ENCODE results near the gene PACRG.
"Not testable (repeated sequence)": the region's sequence is repeated elsewhere in the genome, so short reads cannot be mapped to it uniquely, and the experiment has no call there.

PACRG gene

GRCh38 chr6:162957062-162957461, 229.3 kb downstream of the PACRG start:
- no peak for DNase-seq

- DNase-seq = no peak
These were observed 233.1 kb downstream of the PACRG start for GRCh38 chr6:162960679-162961457.

GRCh38 chr6:162962093-162962492, 234.3 kb downstream of the PACRG start:
- no peak for DNase-seq

GRCh38 chr6:162963861-162964260, 236.1 kb downstream of the PACRG start:
- DNase-seq = no peak

- peak; percentile 79 for DNase-seq
These were observed 236.8 kb downstream of the PACRG start for GRCh38 chr6:162964488-162965140.

GRCh38 chr6:162965366-162965765, 237.6 kb downstream of the PACRG start:
- no peak for DNase-seq

- no peak for DNase-seq
These were observed 242.5 kb downstream of the PACRG start for GRCh38 chr6:162970246-162970645.

- no peak for DNase-seq
These were observed 243.6 kb downstream of the PACRG start for GRCh38 chr6:162971356-162971755.

- peak; percentile 43 for DNase-seq
These were observed 245.5 kb downstream of the PACRG start for GRCh38 chr6:162973151-162973872.

- DNase-seq = peak; percentile 10
These were observed 246.2 kb downstream of the PACRG start for GRCh38 chr6:162973980-162974379.

- no peak for DNase-seq
These were observed 246.9 kb downstream of the PACRG start for GRCh38 chr6:162974685-162975084.

GRCh38 chr6:162976141-162976540, 248.4 kb downstream of the PACRG start:
- no peak for DNase-seq

- DNase-seq = not testable (repeated sequence)
These were observed 255.5 kb downstream of the PACRG start for GRCh38 chr6:162983234-162983633.

- no peak for DNase-seq
These were observed 271.0 kb downstream of the PACRG start for GRCh38 chr6:162998777-162999176.

- DNase-seq = no peak
These were observed 272.0 kb downstream of the PACRG start for GRCh38 chr6:162999575-163000285.

- peak; percentile 42 for DNase-seq
These were observed 273.6 kb downstream of the PACRG start for GRCh38 chr6:163001330-163001729.

- no peak for DNase-seq
These were observed 280.4 kb downstream of the PACRG start for GRCh38 chr6:163008186-163008585.

- no peak for DNase-seq
These were observed 280.9 kb downstream of the PACRG start for GRCh38 chr6:163008626-163009025.

GRCh38 chr6:163010145-163010544, 282.4 kb downstream of the PACRG start:
- DNase-seq = peak; percentile 20

- no peak for DNase-seq
These were observed 287.0 kb downstream of the PACRG start for GRCh38 chr6:163014736-163015135.

GRCh38 chr6:163017801-163018200, 290.0 kb downstream of the PACRG start:
- no peak for DNase-seq

GRCh38 chr6:163019926-163020325, 292.2 kb downstream of the PACRG start:
- peak; percentile 92 for DNase-seq

GRCh38 chr6:163021054-163021453, 293.3 kb downstream of the PACRG start:
- DNase-seq = no peak
